ENCODE data around the gene YPEL2. TPM values are rescaled to one million over a fixed set of nuclear protein-coding genes. Genes with fewer than 3 reads are reported as not detected.
"Not testable (repeated sequence)": the region's sequence is repeated elsewhere in the genome, so short reads cannot be mapped to it uniquely, and the experiment has no call there.

The YPEL2 gene
- total RNA-seq, 2 experiments from 2014 or later, result 4.3 to 4.4 TPM

DNA sequence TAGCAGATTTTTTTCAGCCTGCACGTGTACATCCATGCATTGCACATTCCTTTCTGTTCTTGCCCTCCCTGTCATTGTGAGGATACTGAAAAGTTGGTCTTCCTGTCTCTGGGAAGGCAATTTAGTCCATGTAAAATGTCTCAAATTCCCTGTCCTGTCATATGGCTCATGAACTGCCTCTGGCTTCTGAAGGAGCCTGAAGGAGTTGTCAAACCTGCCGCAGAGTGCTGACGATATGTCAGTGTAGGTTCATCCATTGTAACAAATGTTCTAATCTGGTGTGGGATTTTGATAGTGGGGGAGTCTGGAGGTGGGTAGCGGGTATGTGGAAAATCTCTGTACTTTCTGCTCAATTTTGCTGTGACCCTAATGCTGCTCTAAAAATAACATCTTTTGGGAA lies 59.6 kb downstream of the YPEL2 start:
- intact Hi-C loops (cut with micrococcal nuclease), result no loop called here
- H3K27me3 Mint-ChIP-seq (ENCODE audit: low read depth), result no peaks in the 10 kb centered on the region
- H3K27ac Mint-ChIP-seq, result no peak overlapping the region
- H3K9me3 Mint-ChIP-seq, result no peaks in the 10 kb centered on the region
- H3K4me1 Mint-ChIP-seq (ENCODE audit: low read depth), result no peaks in the 10 kb centered on the region
- H3K36me3 Mint-ChIP-seq (ENCODE audit: low read depth), result peaks cover 3% of the 10 kb centered on the region
- CTCF ChIA-PET, result no interaction called here
- no peak for DNase-seq
- no peak overlapping the region for H3K4me3 Mint-ChIP-seq

DNA sequence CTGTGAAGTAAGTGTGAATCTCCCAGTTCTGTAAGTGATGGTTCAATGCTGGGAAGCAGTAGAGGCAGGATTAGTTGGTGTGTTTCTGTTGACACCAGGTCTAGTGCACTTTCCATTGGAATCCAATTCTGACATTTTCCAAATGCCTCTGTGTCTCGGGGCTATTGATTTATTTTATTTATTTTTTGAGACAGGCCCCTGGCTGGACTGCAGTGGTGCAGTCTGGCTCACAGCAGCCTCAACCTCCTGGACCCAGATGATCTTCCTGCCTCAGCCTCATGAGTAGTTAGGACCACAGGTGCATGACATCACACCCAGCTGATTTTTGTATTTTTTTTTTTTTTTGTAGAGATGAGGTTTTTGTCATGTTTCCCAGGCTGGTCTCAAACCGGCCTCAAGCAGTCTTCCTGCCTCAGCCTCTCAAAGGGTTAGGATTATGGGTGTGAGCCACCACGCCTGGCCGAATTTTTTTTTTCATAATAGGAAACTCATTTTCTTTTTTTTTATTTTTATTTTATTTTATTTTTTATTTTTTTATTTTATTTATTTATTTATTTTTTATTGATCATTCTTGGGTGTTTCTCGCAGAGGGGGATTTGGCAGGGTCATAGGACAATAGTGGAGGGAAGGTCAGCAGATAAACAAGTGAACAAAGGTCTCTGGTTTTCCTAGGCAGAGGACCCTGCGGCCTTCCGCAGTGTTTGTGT lies 61.7 kb downstream of the YPEL2 start:
- no peak overlapping the region for H3K4me3 Mint-ChIP-seq
- H3K4me1 Mint-ChIP-seq (ENCODE audit: low read depth), result no peaks in the 10 kb centered on the region
- intact Hi-C loops (cut with micrococcal nuclease), result no loop called here
- DNase-seq, result no peak
- no peak overlapping the region for H3K27ac Mint-ChIP-seq
- CTCF ChIA-PET, result interaction anchor here (0.7 kb wide), 1 partner anchor 43 kb away, joined by 3 read pairs; no protein-coding TSS in a partner anchor
- H3K36me3 Mint-ChIP-seq (ENCODE audit: low read depth), result peaks cover 3% of the 10 kb centered on the region
- no peaks in the 10 kb centered on the region for H3K9me3 Mint-ChIP-seq
- H3K27me3 Mint-ChIP-seq (ENCODE audit: low read depth), result no peaks in the 10 kb centered on the region

DNA sequence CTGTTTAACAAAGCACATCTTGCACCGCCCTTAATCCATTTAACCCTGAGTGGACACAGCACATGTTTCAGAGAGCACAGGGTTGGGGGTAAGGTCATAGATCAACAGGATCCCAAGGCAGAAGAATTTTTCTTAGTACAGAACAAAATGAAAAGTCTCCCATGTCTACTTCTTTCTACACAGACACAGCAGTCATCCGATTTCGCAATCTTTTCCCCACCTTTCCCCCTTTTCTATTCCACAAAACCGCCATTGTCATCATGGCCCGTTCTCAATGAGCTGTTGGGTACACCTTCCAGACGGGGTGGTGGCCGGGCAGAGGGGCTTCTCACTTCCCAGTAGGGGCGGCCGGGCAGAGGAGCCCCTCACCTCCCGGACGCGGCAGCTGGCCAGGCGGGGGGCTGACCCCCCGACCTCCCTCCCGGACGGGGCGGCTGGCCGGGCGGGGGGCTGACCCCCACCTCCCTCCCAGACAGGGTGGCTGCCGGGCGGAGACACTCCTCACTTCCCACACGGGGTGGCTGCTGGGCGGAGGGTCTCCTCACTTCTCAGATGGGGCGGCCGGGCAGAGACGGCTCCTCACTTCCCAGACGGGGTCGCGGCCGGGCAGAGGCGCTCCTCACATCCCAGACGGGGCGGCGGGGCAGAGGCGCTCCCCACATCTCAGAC lies 62.4 kb downstream of the YPEL2 start:
- intact Hi-C loops (cut with micrococcal nuclease); H3K4me1 Mint-ChIP-seq (ENCODE audit: low read depth); DNase-seq; H3K36me3 Mint-ChIP-seq (ENCODE audit: low read depth); H3K27ac Mint-ChIP-seq; H3K27me3 Mint-ChIP-seq (ENCODE audit: low read depth); CTCF ChIA-PET; H3K4me3 Mint-ChIP-seq; H3K9me3 Mint-ChIP-seq: not testable (repeated sequence)

DNA sequence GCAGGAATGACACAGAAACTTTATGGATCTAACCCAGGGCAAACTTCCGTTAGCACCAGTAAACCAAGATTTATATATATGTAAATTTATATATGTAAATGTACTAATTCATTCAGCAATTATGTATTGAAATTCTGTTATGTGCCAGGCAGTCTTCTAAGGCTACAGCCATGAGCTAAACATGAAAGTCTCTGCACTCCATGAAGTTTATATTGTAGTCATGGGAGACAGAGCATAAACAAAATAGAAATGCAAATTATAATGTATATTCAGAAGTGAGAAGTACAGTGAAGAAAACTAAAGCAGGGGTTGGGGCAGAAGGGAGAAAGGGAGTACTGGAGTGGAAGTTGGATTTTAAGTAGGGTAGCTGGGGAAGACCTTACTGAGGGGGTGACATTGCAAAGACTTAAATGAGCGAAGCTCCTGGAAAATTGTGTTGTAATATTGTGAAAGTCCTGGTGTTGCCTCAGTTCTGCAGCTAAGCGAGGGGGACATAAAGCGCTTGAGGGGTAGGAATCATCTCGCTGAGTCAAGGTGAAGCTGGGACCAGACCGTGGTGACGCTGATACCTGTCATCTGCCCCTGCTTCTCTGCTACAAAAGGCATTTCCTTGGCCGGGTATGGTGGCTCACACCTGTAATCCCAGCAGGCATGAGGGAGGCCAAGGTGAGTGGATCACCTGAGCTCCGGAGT lies 64.8 kb downstream of the YPEL2 start:
- peaks cover 7% of the 10 kb centered on the region for H3K36me3 Mint-ChIP-seq (ENCODE audit: low read depth)

DNA sequence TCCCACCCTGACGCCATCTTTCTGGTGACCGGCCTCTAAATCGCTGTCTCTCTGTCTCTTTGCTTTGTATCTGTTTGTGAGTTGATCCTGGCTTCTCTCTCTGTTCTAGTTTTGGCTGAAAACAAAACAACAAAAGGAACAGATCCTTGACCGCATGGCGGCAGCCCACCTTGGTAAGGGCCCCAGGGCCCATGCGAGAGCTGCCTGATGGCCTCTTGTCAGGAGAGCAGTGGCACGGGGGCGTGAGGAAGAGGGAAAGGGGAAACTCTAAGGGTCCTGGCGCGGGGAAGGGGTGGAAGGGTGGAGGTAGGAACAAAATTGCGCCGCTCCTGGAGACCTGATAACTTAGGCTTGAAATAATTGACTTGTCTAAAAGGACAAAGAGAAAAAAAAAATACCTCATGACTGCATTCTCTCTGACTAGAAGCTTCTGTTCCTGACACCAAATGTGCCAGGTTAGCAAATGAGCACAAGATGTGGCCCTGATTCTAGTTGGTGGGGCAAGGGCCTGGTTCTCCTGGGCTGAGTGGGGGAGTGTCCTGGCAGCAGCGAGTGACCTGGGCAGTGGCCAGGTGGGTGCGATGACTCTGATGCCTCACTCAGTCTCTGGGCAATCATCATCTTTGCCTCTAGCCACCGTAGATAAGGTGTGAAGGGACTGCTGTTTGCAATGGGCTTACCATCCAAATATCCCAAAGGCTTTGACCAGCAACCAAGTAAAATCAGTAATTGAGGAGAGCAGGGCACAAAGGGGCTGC lies 66.0 kb downstream of the YPEL2 start:
- CTCF ChIA-PET, result interaction anchor here (0.6 kb wide), 1 partner anchor 87 kb away, joined by 4 read pairs; no protein-coding TSS in a partner anchor
- intact Hi-C loops (cut with micrococcal nuclease), result no loop called here
- no peak for DNase-seq
- Mint-ChIP-seq H3K27me3 (ENCODE audit: low read depth) (no peaks in the 10 kb centered on the region), H3K27ac (no peak overlapping the region), H3K4me3 (no peak overlapping the region), H3K4me1 (ENCODE audit: low read depth) (no peaks in the 10 kb centered on the region), H3K9me3 (no peaks in the 10 kb centered on the region), H3K36me3 (ENCODE audit: low read depth) (peaks cover 7% of the 10 kb centered on the region)

More for the DNA sequence above, 64.8 kb downstream of the YPEL2 start:
- intact Hi-C loops (cut with micrococcal nuclease), result no loop called here
- H3K9me3 Mint-ChIP-seq, result no peaks in the 10 kb centered on the region
- no peak for DNase-seq
- no peaks in the 10 kb centered on the region for H3K27me3 Mint-ChIP-seq (ENCODE audit: low read depth)
- no peaks in the 10 kb centered on the region for H3K4me1 Mint-ChIP-seq (ENCODE audit: low read depth)
- no peak overlapping the region for H3K4me3 Mint-ChIP-seq
- no peak overlapping the region for H3K27ac Mint-ChIP-seq
- CTCF ChIA-PET, result interaction anchor here (0.6 kb wide), 1 partner anchor 51 kb away, joined by 3 read pairs; no protein-coding TSS in a partner anchor

DNA sequence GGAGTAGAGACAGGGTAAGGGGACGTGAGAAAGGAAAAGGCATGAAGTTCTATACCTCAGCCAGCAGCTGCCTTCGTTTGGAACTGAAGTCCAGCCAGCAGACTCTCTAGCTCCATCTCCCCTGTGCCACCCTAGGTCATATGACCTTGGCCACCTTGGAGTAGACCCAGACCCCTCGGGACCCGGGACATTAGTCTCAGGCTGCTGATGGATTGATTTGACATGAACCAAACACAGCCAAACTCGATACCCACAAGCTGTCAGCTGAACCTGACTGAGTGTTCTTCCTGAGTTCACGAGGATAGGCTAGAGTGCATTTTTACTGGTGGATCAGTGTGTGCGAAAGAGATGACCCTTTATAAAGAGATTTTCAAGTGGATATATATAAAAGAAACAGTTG lies 68.5 kb downstream of the YPEL2 start:
- no peak overlapping the region for H3K4me3 Mint-ChIP-seq
- DNase-seq, result no peak
- H3K27me3 Mint-ChIP-seq (ENCODE audit: low read depth), result no peaks in the 10 kb centered on the region
- H3K9me3 Mint-ChIP-seq, result no peaks in the 10 kb centered on the region
- intact Hi-C loops (cut with micrococcal nuclease), result no loop called here
- H3K4me1 Mint-ChIP-seq (ENCODE audit: low read depth), result no peaks in the 10 kb centered on the region
- H3K36me3 Mint-ChIP-seq (ENCODE audit: low read depth), result peaks cover 5% of the 10 kb centered on the region
- CTCF ChIA-PET, result no interaction called here
- H3K27ac Mint-ChIP-seq, result no peak overlapping the region

DNA sequence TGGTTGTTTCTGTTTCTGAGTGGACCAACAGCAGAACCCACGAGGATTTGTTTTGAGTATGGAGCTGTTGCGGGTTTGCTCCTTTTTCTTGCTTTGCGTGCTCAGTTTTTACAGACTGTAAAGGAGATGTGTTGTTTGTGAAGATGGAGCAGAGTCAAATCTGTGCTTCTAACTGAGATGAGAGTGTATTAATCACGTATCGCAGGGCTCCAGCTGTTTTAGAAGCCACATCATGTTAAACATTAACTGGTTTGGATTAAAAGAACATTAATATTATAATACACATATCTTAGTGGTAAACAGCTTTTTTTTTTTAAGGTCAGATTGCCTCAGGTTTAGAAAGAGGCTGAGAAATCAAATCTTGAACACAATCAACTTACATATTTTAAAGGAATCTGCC lies 69.4 kb downstream of the YPEL2 start:
- no peak overlapping the region for H3K4me3 Mint-ChIP-seq
- peaks cover 3% of the 10 kb centered on the region for H3K36me3 Mint-ChIP-seq (ENCODE audit: low read depth)
- CTCF ChIA-PET, result no interaction called here

DNA sequence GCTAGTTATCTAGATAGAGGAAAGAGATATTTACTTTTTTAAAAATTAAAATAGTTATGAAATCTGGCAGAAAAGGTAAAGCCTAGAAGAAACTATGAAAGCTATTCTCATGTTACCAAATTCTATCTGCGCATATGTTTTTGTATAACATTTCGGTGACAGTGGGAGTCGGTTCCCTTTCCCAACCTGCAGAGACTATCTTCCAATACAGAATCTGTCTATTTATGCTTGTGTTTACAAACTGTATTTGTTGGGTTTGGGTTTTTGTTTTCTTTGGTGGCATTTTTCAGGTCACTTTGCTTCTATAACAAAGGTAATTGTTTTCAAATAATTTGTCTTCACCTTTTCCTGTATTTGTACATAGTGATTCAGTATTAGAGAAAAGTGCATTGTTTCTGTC lies 69.8 kb downstream of the YPEL2 start:
- intact Hi-C loops (cut with micrococcal nuclease), result no loop called here
- DNase-seq, result no peak
- Mint-ChIP-seq H3K27me3 (ENCODE audit: low read depth) (no peaks in the 10 kb centered on the region), H3K27ac (no peak overlapping the region), H3K4me1 (ENCODE audit: low read depth) (no peaks in the 10 kb centered on the region), H3K4me3 (no peak overlapping the region), H3K9me3 (no peaks in the 10 kb centered on the region), H3K36me3 (ENCODE audit: low read depth) (peaks cover 3% of the 10 kb centered on the region)
- CTCF ChIA-PET, result no interaction called here

More for the DNA sequence above, 69.4 kb downstream of the YPEL2 start:
- intact Hi-C loops (cut with micrococcal nuclease), result no loop called here
- Mint-ChIP-seq H3K4me1 (ENCODE audit: low read depth) (no peaks in the 10 kb centered on the region), H3K9me3 (no peaks in the 10 kb centered on the region), H3K27ac (no peak overlapping the region), H3K27me3 (ENCODE audit: low read depth) (no peaks in the 10 kb centered on the region)
- DNase-seq, result no peak

DNA sequence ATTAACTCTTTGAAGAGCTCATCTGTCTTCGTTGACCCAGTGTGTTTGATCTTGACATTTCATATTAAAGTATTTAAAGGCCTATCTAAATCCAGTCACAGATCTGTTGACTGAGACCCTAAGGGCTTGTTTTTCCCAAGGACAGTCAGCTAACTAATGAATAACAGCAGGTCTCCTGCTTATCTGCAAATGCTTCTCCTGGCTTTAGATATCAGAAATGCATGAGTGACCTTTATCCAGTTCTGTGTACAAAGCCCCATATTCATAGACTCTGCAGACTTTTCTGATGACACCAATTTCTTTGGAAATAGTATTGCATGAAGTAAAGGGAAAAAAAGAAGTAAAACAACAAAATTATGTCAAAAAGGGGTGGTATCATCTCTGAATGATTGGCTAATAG lies 70.3 kb downstream of the YPEL2 start:
- Mint-ChIP-seq H3K4me1 (ENCODE audit: low read depth) (no peaks in the 10 kb centered on the region), H3K9me3 (no peaks in the 10 kb centered on the region), H3K27ac (no peak overlapping the region), H3K36me3 (ENCODE audit: low read depth) (peaks cover 3% of the 10 kb centered on the region), H3K27me3 (ENCODE audit: low read depth) (no peaks in the 10 kb centered on the region), H3K4me3 (no peak overlapping the region)
- DNase-seq, result no peak
- intact Hi-C loops (cut with micrococcal nuclease), result no loop called here
- CTCF ChIA-PET, result no interaction called here

DNA sequence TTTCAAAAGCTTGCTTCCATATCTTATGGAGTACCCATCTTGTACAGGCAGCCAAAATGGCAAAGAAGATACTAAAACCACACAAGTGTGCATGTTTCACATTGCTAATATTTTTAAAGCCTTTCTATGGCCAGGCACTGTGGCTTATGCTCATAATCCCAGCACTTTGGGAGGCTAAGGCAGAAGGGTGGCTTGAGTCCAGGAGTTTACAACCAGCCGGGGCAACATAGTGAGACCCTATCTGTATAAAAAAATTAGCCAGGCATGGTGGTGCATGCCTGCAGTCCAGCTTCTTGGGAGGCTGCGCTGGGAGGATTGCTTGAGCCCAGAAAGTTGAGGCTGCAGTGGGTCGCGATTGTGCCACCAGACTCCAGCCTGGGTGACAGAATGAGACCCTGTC lies 71.3 kb downstream of the YPEL2 start:
- peaks cover 3% of the 10 kb centered on the region for H3K36me3 Mint-ChIP-seq (ENCODE audit: low read depth)
- intact Hi-C loops (cut with micrococcal nuclease), result no loop called here
- no peaks in the 10 kb centered on the region for H3K27me3 Mint-ChIP-seq (ENCODE audit: low read depth)
- no peaks in the 10 kb centered on the region for H3K9me3 Mint-ChIP-seq
- CTCF ChIA-PET, result no interaction called here
- DNase-seq, result no peak
- no peaks in the 10 kb centered on the region for H3K4me1 Mint-ChIP-seq (ENCODE audit: low read depth)
- no peak overlapping the region for H3K4me3 Mint-ChIP-seq
- no peak overlapping the region for H3K27ac Mint-ChIP-seq

DNA sequence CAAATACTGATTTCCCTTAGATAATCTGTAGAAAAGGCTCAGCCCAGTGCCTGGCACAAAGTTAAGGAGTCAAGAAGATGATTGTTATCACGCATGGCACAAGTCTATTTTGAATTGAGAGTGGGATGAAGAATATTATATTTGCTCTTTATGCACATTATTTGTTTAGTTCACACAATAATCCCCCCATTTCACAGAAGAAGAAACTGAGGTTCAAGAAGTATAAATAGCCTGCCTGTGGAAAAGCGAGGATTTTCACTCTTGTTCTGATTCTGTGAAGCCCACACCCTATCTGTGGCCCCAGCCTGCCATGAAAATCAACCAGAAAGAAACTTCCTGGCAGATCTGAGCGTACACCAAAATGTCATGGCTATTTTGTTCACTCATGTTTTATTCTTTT lies 73.0 kb downstream of the YPEL2 start:
- Mint-ChIP-seq H3K4me3 (no peak overlapping the region), H3K27ac (no peak overlapping the region), H3K4me1 (ENCODE audit: low read depth) (no peaks in the 10 kb centered on the region), H3K9me3 (no peaks in the 10 kb centered on the region), H3K27me3 (ENCODE audit: low read depth) (no peaks in the 10 kb centered on the region), H3K36me3 (ENCODE audit: low read depth) (no peaks in the 10 kb centered on the region)
- CTCF ChIA-PET, result no interaction called here
- no peak for DNase-seq
- intact Hi-C loops (cut with micrococcal nuclease), result no loop called here

DNA sequence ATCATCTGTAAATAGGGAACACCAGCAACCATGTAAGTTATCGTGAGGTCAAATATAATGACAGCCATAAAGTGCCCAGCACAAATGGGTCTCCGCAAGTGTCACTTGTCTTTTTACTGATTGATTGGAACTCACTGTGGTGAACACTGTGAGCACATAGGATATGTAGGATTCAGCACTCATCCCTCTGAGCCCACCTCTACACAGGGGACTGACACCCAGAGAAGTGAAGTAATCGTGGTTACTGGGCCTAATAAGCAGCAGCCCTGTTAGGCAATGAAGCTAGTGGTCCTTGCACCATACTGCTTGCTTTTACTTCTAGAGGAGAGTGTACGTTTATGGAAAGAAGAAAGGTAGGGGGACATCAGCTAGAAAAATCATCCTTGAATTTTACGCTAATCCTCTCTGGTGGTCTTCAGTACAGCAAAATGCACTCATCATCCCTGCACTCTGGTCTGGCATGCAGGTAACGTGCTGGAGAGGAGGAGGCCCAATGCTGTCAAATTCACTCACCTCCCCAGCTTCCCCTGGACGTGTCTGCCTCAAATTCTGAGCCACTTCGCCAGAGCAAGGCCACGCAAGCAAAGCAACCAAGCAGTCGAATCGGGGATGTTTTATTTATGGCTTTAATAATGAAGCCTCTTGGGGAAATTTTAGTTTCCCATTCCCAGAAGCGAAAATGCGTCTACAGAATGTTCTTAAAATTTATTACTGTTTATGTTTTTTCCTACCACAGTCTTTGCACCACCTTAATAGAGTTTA lies 74.7 kb downstream of the YPEL2 start:
- Mint-ChIP-seq H3K27me3 (ENCODE audit: low read depth) (no peaks in the 10 kb centered on the region), H3K4me1 (ENCODE audit: low read depth) (no peaks in the 10 kb centered on the region), H3K4me3 (no peak overlapping the region), H3K27ac (no peak overlapping the region), H3K36me3 (ENCODE audit: low read depth) (no peaks in the 10 kb centered on the region), H3K9me3 (no peaks in the 10 kb centered on the region)
- no peak for DNase-seq
- CTCF ChIA-PET, result no interaction called here
- intact Hi-C loops (cut with micrococcal nuclease), result no loop called here

Measured in activated naive CD4-positive, alpha-beta T cell treated with anti-CD3 and anti-CD28 coated beads for 36 hours (primary cell).